GM18909 (cell line): Measurements from ENCODE around the gene ZC3H12C.

Source experiments
- ATAC-seq: cut with Tn5 transposase; IDR thresholded peaks from one replicate; pipeline ENCODE4 v1.9.1; 2021; ENCODE audit warnings: mild to moderate bottlenecking; ENCODE audit not compliant: unreplicated experiment, poor library complexity

ZC3H12C gene

DNA sequence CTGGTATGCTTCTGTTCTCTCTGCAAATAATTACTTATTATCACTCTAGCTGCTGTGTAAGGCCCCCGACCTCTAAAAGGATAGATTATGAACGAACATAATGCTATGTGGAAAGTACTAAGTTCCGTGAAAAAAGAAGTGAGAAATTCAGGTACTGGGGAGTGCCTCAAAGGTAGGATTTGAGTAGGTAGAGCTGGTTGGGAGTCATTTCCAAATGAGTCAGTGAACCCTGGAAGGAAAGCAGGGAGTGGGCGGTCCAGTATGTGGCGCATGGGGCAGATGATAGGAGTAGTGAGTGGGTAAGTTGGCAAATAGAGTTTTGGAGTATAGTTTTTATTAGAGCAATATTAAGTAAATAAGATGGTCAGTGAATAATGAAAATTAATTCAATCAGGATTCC, 2.4 kb downstream of the ZC3H12C start:
- no peak for ATAC-seq

DNA sequence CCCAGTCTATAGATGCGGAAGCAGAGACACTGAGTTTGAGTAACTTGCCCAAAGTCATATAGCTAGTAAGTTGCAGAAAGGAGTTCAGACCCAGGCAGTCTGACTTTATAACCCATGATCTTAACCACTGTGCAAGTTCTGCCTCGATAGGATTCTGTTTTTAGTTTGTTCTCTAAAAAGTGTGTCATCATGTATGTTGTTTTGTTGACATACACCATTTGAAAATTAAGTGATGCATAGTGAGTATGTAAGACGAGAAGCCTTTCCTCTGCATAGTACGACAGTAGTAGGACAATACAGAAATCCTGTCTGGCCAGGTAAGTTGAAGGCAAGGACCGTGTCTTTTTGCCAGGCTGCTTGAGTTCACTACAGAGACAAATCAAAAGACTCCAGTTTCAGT, 3.3 kb downstream of the ZC3H12C start:
- no peak for ATAC-seq

DNA sequence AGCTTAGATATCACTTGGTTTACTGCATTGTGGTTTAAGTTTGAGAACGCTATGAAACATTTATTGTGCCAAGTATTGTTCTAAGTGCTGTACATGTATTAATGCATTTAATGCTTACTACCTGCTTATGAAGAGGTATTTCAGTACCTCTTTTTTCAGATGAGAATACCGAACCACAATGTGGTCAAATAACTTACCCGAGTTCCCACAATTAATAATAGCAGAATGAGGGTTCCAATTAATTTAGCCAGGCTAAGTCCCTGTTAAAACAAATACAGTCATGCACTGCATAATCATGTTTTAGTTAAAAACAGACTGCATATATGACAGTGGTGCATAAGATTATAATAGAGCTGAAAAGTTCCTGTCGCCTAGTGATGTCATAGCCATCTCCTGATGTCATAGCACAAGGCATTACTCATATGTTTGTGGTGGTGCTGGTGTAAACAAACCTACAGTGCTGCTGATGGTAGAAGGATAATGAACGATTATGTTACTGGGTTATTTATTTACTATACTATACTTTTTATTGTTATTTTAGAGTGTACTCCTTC, 4.3 kb downstream of the ZC3H12C start:
- no peak for ATAC-seq

DNA sequence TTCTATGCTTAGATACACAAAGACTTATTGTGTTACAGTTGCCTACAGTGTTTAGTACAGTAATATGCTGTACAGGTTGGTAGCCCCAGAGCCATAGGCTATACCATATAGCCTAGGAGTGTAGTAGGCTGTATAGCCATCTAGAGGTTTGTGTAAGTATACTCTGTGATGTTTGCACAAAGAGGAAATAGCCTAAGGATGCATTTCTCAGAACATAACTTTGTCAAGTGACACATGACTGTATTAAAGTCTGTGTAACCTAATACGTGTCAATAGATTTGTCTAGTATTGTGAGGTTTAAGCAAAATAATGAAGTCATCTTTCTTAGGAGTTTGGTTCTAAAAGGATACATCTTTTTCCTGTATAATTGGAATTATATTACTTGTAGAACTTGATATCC, 5.5 kb downstream of the ZC3H12C start:
- peak; percentile 61 for ATAC-seq

DNA sequence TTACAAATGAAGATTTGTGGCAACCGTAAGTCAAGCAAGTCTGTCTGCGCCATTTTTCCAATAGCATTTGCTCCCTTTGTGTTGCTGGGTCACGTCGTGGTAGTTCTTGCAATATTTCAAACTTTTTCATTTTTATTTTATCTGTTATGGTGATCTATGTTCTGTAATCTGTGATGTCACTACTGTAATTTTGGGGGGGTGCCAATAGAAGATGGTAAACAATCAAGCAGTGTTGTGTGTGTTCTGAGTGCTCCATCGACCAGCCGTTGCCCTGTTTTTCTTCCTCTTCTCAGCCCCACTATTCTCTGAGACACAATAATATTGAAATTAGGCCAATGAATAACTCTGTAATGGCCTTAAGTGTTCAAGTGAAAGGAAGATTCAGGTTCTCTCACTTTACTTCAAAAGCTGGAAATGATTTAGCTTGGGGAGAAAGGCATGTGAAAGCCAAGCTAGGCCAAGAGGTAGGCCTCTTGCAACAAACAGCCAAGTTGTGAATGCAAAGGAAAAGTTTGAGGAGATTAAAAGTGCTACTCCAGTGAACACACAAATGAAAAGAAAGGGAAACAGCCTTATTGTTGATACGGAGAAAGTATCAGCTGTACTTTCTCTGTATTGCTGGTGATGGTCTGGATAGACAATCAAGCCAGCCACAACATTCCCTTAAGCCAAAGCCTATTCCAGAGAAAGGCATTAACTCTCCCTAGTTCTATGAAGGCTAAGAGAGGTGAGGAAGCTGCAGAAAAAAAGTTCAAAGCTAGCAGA, 7.5 kb downstream of the ZC3H12C start:
- no peak for ATAC-seq

DNA sequence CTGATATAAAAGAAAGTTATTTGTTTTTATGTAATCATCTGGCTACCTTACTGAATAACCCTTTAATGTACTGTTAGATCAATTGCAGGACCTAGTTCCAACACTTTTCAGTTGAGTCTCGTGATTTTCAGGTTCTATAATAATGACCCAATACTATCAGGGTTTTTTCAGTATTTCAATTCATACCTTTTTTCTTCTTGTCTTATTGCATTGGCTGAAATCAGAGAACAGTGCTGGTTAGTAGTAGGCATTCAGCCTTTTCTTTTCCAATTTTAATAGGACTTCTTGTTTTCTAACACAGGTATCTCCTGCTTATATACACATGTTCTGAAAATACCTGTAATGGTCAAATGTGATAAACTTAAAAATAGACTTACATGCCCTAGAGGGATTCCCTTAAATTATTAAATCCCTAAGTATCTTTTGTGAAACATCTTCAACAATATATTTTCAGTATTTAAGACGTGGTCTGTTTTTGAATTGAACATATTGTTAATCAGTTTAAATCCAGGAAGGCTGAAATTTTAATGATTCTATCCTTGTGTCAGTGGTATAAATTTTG, 13.6 kb downstream of the ZC3H12C start:
- ATAC-seq, result no peak

DNA sequence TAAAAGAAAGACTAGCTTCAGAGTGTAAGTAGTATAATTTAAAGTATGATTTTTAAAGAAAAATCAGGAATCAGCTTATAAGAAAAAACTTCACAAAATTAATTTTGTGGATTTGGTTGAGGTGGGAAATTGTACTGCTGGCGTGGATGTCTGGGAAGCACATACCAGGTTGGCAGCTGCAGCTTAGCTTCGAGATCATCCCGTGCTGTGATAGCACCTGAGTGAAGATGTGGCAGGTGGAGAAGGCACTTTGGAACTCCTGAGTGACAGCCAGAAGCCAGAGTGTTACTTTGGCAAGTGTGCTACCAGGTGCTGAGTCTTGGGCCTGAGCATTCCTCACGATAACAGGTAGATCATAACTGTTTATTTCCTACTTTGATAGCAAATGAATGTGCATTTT, 17.7 kb downstream of the ZC3H12C start:
- no peak for ATAC-seq

DNA sequence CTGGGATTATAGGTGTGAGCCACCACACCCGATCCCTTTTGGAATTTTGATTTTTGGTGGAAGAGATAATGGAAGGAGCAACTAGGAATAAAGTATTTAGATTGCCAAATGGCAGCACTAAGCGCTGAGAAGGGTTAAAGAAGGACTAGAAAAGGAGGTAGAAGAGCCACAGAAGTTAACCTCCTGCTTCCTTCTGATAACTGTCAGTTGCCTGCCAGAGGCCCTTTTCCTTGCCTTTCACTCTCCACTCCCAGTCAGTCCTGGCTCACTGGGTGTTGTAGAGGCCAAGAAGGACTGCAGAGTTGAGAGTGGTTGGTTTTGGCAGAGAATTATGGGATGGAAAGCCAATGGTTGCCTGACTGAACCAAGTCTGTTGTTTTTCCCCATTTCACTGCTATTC, 19.3 kb downstream of the ZC3H12C start:
- no peak for ATAC-seq

DNA sequence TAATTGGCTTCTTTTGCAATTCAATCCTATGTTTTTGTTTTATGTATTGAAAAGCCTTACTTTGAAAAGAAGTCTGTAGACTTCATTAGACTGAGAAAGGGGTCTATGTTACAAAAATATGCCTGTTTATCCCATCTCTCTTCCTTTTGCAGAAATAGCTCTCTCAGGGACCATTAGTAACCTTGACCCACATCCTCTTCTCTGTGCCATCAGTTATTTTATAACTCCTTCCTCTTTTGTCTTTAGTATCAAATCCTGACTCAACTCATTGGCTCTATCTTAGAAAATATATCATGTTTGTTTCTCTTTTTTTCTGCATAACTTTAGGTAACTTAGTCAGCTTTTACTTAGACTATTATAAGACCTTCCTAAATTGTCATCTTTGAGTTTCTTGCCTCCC, 20.3 kb downstream of the ZC3H12C start:
- ATAC-seq, result no peak

DNA sequence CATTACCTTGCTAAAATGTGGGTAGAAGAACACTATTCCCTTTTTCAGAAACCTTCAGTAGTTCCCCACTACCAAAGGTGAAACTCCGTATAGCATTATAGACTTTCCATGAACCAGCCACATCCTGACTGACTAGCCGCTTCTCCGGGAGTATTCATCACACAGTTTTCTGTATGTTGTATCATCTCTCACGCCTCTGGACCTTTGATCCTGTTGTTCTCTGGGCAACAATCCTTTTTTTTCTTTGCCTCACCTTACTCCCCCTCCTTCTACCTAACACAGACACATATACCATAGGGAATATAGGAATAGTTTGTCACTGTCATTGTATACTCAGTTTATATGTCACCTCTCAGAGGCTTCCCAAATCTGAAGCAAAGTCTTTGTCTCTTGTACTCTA, 20.8 kb downstream of the ZC3H12C start:
- ATAC-seq, result no peak

DNA sequence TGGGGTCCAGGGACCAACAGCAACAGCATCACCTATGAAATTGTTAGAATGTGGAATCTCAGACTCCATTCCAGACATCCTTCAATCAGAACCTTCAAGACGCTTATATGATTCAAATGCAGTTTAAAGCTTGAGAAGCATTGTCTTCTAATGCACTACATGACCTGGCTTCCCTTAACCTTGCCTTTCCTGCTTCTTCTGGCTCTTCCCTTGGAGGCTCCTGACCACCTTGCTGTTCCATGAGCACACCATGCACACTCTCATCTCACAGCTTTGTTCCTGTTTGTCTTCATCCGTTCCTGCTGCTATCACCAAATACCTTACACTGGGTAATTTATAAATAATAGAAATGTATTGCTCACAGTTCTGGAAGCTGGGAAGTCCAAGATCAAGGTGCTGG, 26.1 kb downstream of the ZC3H12C start:
- ATAC-seq, result no peak

DNA sequence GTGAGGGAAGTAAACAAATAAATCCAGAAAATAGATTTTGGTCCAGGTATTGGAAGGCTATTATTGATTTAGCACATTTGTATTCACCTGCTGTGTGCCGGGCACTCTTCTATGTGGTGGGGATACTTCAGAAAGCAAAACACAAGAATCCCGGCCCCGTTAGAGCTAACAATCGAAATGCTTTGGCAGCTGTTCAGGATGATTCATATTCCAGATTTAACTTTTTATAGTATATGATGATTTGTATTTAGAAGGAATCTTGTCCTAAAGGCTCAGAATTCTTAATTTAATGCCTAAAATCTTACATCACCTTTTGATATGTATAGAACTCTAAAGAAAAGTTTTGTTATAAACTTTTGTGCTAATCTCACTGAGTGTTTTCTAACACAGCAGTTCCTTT, 28.0 kb downstream of the ZC3H12C start:
- ATAC-seq, result no peak

DNA sequence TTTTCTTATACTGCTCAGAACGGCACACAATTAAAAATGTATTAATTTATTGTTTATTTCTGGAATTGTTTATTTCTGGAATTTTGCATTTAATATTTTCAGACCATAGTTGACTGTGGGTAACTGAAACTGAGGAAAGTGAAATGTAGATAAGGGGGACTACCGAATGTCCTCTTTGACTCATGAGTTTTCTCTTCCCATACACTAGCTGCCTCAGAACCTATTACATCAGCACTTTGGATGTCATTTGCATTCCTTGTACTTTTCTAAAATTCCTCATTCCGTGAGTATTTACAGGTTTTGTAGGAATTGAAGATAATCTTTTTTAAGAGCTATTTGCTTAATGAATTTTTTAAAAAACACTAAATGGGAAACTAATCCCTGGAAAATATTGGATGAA, 29.8 kb downstream of the ZC3H12C start:
- ATAC-seq, result no peak

DNA sequence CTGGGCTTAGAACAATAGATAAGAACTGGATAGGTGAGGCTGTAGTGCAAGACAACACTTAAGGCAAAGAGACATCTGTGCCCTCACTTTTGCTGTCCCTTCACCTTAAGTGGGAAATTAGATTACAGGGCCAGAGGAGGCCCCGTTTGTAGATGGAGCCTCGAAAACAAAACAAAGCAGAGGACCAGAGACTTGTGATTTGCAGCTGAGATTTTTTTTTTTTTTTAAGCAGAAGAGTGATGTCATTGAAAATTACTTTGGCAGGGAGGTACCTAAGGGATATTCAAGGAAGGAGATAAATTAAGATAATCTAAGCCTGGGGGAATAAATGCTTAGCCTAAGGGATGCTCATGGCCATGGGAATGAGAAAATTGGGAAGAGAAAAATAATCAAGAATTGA, 31.4 kb downstream of the ZC3H12C start:
- no peak for ATAC-seq

DNA sequence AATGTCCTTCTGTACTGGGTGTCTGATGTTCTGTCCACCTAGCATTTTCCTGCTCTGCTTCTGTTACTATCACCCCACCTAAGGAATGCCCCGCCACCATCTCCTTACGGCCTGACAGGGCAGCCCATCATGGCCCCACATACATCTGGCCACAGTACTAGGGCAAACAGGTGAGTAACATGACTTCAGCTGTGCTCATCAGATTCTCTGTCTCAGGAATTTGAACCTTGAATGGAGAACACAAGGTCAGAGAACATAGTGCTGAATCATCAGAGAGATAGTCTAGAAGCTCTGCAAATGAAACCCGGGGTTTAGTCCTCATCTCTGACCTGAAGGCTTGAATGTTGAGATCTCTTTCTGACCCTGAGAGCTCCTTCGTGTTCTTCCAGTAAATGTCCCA, 32.4 kb downstream of the ZC3H12C start:
- ATAC-seq, result no peak

DNA sequence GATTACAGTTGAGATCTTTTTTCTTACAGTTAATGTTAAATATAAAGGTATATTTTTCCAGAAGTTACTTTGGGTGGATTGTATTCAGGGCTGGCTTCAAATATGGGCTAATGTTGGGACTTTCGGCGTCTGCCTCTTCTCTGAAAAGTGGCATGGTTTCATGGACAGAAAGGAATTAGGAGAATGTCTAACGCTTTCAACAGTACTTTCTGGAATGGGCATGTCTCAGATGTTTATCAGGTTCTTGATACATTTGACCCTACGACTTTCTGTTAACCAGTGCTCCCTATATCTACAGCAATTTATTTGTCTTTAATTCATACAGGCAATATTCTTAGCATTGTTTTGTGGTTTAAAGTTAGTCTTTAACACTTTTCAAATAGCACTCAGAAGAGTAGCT, 33.7 kb downstream of the ZC3H12C start:
- no peak for ATAC-seq

DNA sequence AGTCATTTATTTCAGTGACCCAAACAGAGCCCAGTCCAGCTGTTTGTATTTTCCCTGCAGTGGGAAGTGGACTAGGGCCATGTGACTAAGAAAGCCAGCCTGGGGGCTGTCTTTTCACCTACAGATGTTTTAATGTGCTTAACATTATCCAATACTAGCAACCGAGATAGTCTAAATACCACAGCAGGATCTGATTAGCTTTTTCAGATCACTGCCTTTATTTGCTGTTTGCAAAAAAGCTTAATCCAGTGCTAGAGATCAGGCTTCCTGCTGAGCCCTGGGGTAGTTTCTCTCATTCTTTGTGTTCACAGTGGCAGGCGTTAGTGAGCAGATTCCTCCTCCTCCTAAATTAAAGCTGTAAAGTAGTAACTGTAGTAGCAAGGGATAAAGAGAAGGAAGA, 35.0 kb downstream of the ZC3H12C start:
- ATAC-seq, result no peak

DNA sequence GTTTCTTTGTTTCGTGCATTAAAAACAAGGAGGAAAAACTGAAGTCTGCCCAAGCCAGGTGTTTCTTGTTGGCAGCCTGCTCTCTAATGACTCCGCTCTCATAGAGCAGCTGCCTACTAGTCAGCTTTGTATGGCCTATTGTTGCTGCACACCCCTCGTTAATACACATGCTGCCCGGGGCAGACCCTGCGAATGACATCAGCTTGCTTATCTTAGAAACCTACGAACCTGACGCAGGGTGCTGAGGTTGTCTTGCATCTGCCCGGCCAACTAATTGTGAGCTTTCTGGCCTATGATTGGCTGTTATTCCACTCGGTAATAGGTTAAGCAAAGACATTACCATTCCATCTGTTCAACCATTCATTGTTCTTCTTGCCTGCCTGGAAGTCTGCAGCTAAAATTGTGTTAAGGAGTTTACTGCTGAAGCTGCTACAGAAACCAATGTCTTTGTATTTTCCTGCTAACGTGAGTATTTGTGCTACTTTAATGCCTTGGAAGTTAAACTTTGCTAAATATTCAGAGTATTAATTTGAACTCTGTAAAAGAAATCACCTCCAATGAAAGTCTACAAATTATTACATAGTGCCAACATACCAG, 37.5 kb downstream of the ZC3H12C start:
- ATAC-seq, result no peak

DNA sequence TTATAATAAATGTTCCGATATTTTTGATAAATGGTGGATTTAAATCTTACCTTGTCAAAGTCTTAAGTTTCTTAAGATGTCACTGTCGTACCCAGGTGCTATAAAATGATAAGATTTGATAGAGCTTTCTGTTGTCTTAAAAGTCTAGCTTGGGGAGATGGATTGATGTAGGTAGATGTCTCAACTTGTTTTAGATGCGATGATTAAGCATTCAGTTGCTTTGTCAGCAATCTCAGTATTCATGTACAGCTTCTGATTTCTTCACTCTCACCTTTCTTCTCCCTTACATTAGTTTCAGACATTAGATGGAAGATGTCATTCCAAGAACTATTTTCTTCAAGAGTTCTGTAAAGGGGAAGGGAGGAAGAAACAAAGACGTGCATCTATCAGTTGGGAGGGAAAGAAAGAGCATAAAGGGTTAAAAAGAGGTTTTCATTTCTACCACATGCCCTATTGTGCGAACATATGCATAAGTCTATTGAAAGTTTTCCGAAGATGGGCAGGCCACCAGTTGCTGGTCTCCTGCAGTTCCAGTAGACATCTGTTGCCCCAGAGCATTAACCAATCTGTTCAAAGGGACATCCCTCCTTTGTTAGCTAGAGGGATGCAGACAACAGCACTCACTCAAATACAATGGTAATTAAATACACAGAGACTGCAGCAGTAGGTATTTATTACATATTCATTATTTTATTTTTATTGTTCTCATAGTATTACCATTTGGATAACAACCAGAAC, 38.4 kb downstream of the ZC3H12C start:
- no peak for ATAC-seq

DNA sequence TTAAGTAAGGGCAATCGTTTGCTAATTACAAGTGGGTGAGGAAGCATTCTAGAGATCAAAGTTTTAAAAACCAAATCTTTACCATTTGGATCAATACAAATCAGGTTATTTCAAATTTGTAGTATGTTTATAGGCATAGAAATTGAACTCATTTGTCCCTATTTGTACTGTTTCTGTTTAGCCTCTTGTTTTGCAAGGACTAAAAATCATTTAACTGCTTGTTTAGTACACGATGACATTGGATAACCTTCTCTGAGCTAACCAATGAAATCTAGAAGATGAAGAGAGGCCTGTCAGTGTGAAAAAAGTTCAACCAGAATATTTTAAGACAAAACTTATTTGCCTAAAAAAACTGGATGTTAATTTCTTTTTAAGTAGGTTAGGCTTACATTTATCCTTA, 40.0 kb downstream of the ZC3H12C start:
- no peak for ATAC-seq

DNA sequence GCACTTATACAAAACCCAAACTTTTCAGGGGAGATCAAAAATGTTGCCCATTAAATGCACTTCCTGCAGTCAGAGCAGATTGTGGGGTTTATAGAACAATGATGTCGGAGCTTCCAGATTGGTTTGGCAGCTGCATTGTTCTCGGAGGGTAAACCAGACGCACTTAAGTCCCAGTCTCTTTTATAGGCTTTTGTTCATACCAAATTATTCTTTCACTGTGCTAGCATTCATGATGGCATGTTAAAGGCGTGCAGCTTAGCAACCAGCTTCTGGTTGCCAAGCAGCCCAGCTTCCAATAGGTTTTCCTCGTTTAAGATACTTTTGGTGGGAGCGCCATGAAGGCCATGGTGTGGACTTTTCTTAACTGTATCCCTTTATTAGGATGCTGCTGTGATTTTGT, 40.9 kb downstream of the ZC3H12C start:
- no peak for ATAC-seq
